T-helper 22 cell (primary cell): Measurements from ENCODE around the gene TM4SF5.
A peak's percentile ranks its signal among the peaks of the same experiment; 100 is the strongest.

Experiments
- DNase-seq: peaks from one replicate; pipeline ENCODE4 v3.0.0-alpha.2; 2020; ENCODE audit warnings: low read depth

TM4SF5 gene, protein sequence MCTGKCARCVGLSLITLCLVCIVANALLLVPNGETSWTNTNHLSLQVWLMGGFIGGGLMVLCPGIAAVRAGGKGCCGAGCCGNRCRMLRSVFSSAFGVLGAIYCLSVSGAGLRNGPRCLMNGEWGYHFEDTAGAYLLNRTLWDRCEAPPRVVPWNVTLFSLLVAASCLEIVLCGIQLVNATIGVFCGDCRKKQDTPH

DNA sequence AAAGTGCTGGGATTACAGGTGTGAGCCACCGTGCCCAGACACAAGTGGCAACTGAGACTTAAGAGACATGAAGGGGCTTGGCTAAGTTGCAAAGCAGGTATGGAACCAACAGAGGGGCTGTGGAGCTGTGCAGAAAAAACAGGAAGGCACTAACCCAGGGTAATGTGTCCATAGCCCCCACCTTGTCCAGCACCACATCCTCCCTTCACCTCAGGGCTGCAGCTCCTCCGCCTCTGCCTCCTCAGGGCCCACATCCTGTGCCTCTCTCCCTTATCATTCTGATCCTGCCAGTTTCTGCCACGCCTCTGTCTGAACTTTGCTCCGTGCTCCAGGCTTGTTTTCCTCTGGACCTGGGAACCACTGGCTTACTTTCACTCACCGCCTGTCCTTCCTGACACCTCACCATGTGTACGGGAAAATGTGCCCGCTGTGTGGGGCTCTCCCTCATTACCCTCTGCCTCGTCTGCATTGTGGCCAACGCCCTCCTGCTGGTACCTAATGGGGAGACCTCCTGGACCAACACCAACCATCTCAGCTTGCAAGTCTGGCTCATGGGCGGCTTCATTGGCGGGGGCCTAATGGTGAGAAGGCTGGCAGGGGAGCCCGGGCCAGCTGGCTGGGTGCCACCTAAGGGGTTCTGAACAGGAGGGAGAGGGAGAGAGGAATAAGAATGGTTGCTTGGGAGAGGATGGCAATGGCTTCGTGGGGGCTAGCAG is at the start of gene TM4SF5:
Gene TM4SF5 (plus strand): TSS at position 368 of the 716 bp plus-strand sequence. CDS start 37 bp downstream, at position 405.
- DNase-seq: no peak

DNA sequence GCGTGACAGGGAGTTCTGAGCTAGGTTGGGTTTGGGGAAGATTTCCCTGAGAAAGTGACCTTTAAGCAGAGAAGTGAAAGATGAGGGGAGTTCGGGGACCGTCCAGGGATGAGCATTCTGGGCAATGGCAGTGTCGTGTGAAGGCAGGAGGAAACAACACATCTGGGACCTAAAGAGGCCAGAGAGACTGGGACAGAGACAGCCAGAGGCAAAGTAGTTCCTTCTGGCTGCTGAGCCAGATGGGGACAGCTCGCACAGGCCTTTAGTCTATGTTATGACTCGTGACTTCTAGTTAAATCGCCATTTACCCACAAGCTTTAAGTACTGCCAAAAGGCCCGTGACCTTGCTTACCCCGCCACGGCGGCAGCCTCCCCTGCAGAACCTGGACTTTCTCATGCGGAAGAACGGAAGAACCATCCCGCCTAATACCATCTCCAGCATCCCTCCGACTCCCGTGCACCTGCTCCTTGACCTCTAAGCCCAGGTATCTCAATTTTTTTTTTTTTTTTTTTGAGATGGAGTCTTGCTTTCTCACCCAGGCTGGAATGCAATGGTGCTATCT is 48.9 kb upstream of the TM4SF5 start:
- no peak for DNase-seq

DNA sequence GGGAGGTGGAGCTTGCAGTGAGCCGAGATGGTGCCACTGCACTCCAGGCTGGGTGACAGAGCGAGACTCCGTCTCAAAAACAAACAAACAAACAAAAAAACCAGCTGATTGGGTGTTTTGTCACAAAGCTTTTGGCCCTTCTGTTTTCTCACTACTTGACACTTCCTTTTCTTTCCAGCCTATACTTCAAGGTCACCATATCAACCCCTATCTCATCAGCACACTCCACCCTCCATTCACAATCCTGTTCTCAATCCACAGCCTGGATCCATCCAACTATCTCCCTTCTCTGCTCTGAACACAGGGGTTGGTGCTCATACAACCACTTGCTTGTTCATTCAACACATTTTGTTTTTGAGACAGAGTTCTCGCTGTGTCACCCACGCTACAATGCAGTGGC is 47.0 kb upstream of the TM4SF5 start:
- DNase-seq: no peak

DNA sequence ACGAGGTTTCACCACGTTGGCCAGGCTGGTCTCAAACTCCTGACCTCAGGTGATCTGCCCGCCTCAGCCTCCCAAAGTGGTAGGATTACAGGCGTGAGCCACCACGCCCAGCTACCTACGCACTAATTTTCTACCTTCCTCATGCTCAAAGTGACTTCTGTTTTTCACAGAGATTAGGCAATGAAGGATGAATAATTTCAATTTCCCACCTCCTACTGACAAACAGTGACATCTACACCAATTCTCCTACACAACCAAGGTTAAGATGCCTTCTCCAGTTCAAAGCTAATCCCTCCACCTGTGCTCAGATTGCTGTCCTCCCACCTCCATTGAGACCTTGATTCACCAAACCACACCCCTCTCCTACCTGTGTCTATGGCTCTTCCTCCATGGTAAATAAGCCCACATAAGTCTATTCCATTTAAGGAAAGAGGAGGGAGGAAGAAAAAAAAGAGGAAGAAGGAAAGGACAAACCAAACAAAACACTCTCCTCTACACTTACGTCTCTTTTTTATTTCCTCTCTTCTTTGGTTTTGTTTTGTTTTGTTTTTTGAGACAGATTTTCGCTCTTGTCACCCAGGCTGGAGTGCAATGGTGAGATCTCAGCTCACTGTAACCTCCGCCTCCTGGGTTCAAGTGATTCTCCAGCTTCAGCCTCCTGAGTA is 45.9 kb upstream of the TM4SF5 start:
- DNase-seq: no peak

DNA sequence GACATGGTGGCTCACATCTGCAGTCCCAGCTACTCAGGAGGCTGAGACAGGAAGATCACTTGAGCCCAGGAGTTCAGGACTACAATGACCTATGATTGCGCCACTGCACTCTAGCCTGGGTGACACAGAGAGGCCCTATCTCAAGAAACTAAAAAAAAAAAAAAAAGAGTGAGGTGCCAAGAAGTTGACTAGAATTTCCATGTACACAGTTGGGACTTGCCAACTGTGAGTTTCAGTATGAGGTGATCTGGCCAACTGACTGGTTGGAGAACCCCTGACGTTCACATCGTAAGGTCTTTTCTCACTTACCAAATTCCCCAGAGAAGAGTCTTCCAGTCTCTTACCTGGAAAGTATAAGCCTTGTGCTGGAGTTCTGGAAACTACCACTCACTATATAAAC is 43.6 kb upstream of the TM4SF5 start:
- no peak for DNase-seq

DNA sequence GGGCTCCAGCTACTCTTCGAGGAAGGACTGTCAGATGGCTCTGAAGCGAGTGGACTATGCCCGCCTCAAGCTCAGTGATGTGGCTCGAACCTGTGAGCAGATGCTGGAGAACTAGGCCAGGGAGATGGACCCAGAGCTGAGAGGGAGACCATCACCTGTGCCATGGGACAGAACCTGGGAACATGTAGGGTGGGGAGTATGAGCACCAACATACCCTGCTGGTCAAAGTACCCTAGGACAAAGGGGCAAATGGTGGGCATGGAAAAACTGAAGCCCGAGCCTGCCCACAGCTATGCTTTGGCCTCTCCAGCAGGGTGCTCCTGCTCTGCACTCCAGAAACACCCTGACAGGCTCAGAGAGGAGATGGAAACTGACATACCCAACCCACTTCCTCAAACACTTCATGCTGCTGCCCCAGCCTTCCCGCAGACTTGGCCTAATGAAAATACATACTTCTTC is 38.6 kb upstream of the TM4SF5 start:
- no peak for DNase-seq

DNA sequence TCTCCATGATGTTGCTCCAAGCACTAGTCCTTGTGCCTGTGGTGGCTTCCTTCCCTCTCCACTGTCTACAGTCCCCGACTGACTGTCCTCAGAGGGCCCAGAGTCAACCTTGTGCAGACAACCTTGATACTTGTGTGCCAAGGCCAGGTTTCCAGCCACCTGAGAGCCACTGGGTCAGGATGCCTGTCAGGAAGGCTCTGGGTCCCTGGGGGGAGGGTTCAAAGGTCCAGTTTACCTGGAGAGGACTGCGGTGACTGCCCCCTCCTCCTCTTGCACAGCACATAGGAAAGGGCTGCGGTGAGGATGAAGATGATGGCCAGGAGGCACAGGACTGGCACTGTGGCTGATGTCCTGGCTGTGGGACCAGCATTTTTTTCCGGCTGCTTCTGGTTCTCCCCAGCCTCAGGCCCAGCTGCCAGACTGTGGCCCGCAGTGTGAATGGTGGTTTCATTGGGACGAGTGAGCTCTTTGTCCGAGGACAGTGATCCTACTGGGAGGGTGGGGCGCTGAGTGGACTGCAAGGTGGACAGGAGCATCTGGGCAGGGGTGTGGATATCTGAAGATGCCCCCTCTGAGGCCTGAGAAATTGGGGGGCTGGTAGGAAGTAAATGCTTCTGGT is 36.7 kb upstream of the TM4SF5 start:
- DNase-seq: no peak

DNA sequence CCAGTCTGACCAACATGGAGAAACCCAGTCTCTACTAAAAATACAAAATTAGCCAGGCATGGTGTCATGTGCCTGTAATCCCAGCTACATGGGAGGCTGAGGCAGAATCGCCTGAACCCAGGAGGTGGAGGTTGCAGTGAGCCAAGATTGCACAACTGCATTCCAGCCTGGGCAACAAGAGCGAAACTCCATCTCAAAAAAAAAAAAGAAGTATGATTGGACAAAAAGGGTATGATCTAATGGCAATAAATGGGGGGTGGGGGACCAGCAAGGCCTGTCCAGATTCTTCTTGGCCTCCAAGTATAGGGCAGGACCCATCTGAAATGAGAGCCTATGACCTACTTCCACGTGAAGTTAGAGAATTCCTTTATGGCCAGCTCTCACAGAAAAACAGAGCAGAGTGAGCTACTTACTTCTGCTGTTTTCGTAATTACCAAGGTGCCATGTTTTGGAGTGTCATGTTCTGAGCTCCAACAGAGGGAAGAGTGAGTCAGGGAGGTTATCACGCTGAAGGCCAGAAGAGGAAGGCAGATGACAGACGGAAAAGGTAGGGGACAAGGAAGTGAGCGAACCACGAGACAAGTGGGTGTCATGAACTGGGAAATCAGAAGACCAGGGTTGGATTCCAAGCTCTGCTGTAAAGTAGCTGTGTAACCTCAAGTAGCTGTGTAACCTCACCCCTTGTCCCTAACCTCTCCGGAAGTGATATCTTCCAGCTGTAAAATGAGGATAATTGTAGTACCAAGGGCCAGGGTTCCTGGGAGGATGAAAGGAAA is 35.6 kb upstream of the TM4SF5 start:
- DNase-seq: no peak

DNA sequence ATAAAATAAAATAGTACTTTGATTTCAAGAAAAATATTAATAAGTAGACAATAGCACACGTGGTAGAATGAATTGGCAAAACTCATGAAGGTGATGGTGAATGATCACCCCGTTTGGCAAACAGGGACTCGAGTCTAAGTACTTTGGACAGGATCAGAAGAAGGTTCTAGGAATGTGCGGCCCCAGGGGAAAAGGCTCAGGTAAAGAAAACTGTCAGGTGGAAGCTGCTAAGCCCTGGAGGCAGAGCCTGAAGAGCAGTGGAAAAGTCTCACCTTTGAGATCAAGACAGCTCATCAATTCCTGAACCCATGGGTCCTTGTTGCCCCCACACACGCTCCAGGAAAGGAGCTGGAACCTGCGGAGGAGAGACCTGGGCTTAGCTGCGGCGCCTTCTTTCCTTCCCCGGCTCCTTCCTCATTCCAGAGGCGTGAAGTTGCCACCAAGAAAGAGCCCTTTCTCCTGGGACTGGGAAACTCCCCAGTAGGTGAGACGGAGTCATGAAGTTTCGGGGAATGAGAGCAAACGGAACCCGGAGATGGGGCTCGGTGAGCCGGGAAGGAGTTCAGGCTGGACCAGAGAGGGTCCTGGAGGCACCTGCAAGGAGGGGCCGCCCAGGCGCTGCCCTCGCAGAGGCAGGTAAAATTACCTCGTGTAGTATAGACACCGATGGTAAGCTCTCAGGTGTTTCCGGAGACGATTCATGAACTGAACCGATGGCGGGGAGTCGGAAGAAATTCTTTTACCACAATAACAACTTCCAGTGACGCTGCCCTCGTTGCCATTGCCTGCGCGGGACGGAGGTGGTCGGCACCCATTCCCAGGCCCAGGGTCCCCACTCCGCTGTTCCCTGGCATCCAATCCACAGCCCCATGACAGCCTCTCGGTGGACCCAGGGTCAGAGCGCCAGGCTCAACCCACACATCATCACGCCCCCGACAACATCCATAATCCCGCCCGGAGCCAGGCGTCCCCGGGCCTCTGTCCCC is 33.3 kb upstream of the TM4SF5 start:
- DNase-seq: no peak

DNA sequence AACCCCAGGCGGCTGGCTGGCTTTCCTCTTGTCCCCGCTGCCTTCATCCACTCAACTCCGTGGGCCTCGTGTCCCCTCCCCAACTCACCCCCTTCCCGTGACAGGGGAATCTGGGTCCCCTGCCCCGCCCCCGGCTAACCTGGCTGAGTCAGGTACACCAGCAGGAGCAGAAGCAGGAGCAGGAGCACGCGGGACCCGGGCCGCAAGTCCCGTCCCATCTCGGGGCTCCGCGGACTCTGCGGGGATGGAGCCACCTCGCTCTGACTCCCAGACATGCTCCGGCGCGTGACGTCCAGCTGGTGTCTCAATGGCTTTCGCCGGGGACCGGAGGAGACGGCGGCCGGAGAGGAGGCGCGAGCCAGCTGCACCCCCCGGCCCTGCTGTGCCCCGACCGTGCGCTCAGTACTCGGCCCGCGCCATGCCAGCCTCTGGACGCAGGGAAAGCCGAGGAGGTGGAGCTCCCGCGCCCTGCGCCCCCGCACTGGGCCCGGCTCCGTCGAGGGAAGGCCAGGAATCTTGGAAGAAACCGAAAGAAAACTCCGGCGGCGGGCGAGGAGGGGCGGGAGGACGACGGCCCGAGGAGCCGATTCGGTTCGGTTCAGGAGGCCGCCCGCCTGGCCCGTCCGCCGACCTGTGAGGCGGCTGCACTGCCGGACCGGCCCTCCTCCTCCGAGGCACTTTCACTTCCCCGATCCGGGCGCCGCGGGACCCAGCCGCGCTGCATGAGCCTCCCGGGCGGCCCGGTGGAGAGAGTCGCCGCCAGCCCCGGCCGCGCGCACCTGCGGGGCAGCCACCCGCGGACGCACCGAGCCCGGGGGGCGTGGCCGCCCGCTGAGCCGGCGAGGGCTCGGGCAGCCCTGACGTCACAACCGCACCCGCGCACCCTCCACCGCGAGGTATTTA is 32.3 kb upstream of the TM4SF5 start, which contains the start of the genes CXCL16 and ZMYND15:
Gene CXCL16 (minus strand): TSS at position 807 of the 903 bp plus-strand sequence. CDS start 589 bp downstream, at position 218.
Gene ZMYND15 (plus strand): TSS at position 712 of the 903 bp plus-strand sequence. CDS start 716 bp downstream, outside the sequence.
- peak; percentile 60 for DNase-seq

DNA sequence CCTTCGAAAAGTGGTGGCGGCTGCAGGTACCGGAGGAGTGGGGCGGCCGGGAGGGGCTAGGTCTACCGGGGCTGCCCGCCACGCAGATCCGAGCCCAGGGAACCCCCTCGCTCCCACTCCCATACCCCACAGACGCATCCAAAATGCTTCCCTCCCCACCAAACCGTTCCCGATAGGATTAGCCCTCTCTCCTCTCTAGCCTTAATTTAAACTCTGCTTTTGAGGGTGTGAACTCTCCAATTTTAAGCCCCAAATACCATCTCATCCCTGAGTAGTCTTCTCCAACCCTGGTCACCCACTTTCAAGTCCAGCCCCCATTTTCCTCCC is 31.7 kb upstream of the TM4SF5 start:
- no peak for DNase-seq

DNA sequence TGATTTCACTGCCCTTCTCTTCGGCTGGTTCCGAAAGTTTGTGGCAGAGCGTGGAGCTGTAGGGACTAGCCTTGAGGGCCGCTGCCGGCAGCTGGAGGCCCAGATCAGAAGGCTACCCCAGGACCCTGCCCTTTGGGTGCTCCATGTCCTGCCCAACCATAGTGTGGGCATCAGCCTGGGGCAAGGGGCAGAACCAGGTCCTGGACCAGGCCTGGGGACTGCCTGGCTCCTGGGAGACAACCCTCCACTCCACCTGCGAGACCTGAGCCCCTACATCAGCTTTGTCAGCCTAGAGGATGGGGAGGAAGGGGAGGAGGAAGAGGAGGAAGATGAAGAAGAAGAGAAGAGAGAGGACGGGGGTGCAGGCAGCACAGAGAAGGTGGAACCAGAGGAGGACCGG is 31.1 kb upstream of the TM4SF5 start:
- DNase-seq: no peak

DNA sequence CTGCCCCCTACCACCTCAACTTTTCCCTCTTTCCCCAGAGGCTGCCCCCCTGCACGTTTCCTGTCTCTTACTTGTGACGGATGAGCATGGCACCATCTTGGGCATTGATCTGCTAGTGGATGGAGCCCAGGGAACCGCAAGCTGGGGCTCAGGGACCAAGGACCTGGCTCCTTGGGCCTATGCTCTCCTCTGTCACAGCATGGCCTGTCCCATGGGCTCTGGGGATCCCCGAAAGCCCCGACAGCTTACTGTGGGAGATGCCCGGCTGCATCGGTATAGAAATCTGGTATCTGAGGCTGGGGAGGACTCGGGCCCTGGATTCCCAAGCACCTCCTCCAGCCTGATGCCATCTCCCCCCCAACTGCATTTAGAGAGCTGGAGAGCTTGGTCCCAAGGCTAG is 30.1 kb upstream of the TM4SF5 start:
- no peak for DNase-seq

DNA sequence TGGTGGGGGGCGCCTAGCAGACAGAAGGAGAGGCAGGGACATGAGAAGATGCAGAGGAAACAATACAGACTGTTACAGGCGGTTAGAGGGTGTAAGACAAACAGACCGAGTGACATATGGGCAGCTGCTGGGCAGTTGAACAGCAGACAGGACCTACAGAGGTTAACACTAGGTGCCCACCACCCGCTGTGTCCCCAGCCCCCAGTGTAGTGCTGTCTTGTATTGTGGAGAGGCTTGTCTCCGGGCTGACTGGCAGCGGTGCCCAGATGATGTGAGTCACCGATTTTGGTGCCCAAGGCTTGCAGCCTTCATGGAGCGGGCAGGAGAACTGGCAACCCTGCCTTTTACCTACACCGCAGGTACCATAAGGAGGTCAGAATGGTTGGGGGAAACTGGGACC is 29.6 kb upstream of the TM4SF5 start:
- DNase-seq: no peak

DNA sequence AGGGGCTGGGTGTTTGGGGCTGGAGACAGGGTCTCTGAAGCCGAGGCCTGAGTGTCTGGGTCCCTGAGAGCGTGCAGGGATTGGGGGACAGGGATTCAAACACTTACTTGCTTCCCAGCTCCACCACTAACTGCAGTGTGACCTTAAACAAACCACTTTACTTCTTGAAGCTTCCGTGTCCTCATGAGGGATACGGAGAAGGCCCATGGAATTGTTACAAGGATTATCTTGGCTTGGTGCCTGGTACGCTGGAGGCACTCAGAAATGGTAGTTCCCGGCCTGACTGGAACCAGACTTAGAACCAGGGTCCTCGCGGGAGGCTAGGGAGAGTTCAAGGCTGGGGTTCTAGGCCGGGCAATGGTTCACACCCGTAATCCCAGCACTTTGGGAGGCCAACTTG is 29.1 kb upstream of the TM4SF5 start:
- no peak for DNase-seq

DNA sequence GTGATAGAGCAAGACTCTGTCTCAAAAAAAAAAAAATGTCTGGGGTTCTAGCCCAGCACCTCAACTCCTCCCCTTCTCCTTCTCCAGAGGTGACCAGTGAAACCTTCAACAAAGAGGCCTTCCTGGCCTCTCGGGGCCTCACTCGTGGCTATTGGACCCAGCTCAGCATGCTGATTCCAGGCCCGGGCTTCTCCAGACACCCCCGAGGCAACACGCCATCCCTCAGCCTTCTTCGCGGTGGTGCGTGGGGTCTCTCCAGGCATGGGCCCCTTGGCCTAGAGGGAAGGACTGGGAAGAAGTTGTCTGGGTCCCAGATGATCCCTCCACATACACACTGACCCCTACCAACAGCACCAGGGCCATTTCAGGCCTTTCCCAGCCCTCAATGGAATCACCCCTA is 28.5 kb upstream of the TM4SF5 start:
- no peak for DNase-seq

DNA sequence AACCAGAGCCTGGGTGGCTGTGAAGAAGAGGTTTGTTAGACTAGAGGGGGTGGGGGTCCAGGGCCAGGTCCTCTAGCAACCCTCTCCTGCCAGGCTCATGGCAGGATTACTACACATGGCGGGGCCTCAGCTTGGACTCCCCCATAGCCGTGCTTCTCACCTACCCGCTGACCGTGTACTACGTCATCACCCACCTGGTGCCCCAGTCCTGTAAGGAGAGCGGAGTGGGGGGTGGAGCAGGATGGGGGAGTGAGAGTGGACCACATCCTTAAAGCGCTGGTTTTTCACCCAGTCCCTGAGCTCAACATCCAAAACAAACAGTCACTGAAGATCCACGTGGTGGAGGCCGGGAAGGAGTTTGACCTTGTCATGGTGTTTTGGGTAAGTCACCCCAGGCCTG is 27.8 kb upstream of the TM4SF5 start:
- DNase-seq: no peak

DNA sequence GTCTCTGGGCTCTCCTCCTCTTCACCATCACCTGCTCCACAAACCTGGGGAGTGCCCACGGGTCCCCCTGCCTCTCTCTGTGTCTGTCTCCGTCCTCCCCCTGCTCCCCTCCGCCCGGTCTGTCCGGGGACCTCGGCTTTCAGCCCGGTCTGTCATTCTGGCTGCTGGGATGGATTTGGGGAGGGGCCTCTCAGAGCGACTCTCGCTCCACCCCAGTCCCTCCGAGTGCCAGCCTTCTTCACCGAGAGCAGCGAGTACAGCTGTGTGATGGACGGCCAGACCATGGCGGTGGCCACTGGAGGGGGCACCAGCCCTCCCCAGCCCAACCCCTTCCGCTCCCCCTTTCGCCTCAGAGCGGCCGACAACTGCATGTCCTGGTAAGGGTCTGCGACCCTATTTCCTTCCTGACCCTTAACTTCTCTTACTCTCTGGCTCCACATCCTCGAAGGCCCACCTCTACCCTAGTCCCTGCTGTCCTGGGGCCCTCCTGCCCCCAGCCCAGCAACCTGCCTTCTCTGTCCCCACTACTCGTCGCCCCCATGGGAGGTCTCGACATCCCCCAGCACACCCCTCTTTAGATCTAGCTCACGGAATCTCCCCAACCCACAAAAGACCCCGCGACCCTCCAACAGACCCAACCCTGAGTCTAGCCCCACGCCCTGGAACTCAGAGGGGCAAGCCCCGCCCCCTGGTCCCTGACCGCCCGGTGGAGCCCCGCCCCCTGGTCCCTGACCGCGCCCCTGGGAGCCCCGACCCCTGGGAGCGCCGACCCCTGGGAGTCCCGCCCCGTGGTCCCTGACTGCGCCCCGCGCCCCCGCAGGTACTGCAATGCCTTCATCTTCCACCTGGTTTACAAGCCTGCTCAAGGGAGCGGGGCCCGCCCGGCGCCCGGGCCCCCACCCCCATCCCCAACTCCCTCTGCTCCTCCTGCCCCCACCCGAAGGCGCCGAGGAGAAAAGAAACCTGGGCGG is 26.4 kb upstream of the TM4SF5 start:
- DNase-seq: no peak
